Nephron progenitor cell (in vitro differentiated cells): Measurements from ENCODE around the gene FAM151A.
A peak's percentile ranks its signal among the peaks of the same experiment; 100 is the strongest.

ENCODE experiments used
- DNase-seq: peaks from one replicate; pipeline ENCODE4 v3.0.0; 2021
- H3K27ac Mint-ChIP-seq: 2 replicates; pipeline ENCODE4 v1.8.0; 2021; ENCODE audit warnings: mild to moderate bottlenecking, moderate library complexity, mixed read lengths
- H3K27me3 Mint-ChIP-seq: 2 replicates; pipeline ENCODE4 v1.8.0; 2021; ENCODE audit warnings: mild to moderate bottlenecking, low read depth, mixed read lengths; ENCODE audit not compliant: poor library complexity
- H3K36me3 Mint-ChIP-seq: 2 replicates; pipeline ENCODE4 v1.8.0; 2021; ENCODE audit warnings: low read depth, mixed read lengths
- H3K4me1 Mint-ChIP-seq: 2 replicates; pipeline ENCODE4 v1.8.0; 2021; ENCODE audit warnings: mixed read lengths
- H3K4me3 Mint-ChIP-seq: 2 replicates; pipeline ENCODE4 v1.8.0; 2021; ENCODE audit warnings: mild to moderate bottlenecking, moderate library complexity, mixed read lengths
- H3K9me3 Mint-ChIP-seq: 2 replicates; pipeline ENCODE4 v1.8.0; 2021; ENCODE audit warnings: mild to moderate bottlenecking, moderate library complexity, mixed read lengths
- TF ChIP-seq, protein P1 (sequence below): fragments of 200-600 bp; sonication (generic); IDR thresholded peaks from 2 replicates; pipeline ENCODE4 v1.5.0; 2021; ENCODE audit warnings: antibody characterized with exemption

The FAM151A gene

DNA sequence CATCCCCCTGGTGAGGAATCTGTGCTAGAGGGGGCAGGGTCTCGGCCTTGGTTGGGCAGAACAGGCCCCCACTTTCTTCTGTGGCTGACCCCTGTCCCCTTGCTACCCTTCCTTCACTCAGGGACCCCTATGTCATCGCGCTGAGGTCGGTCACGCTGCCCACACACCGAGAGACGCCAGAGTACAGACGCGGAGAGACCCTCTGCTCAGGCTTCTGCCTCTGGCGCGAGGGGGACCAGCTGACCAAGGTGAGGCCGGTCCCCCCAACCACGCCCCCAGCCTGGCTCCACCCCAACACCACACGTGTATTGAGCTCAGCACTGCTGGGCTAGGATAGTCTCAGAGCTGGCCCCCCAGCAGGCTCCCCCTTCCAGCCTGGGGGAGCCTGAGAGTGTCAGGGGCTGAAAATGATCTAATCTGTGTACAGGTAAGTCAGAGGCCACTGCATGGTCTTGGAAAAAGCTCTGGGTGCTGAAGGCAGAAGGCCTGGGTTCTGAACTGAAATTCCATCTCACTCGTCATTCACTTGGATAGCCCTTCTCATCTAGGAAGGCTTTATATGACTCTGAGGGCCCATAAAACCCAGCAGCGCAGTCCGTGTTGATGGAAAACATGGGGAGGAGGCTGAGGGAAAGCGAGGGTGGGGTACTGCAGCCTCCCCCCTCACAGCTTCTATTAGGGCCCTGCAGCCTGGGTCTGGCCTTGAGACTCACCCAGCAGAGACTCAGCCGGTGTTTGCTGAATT, 15.3 kb downstream of the FAM151A start:
- Mint-ChIP-seq H3K36me3 (no peaks in the 10 kb centered on the region), H3K4me3 (no peak overlapping the region), H3K27ac (peak overlapping the region; percentile 43), H3K4me1 (peaks cover 47% of the 10 kb centered on the region), H3K27me3 (no peaks in the 10 kb centered on the region), H3K9me3 (no peaks in the 10 kb centered on the region)
- TF ChIP-seq, protein P1, sequence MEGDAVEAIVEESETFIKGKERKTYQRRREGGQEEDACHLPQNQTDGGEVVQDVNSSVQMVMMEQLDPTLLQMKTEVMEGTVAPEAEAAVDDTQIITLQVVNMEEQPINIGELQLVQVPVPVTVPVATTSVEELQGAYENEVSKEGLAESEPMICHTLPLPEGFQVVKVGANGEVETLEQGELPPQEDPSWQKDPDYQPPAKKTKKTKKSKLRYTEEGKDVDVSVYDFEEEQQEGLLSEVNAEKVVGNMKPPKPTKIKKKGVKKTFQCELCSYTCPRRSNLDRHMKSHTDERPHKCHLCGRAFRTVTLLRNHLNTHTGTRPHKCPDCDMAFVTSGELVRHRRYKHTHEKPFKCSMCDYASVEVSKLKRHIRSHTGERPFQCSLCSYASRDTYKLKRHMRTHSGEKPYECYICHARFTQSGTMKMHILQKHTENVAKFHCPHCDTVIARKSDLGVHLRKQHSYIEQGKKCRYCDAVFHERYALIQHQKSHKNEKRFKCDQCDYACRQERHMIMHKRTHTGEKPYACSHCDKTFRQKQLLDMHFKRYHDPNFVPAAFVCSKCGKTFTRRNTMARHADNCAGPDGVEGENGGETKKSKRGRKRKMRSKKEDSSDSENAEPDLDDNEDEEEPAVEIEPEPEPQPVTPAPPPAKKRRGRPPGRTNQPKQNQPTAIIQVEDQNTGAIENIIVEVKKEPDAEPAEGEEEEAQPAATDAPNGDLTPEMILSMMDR: no peak
- DNase-seq: no peak

DNA sequence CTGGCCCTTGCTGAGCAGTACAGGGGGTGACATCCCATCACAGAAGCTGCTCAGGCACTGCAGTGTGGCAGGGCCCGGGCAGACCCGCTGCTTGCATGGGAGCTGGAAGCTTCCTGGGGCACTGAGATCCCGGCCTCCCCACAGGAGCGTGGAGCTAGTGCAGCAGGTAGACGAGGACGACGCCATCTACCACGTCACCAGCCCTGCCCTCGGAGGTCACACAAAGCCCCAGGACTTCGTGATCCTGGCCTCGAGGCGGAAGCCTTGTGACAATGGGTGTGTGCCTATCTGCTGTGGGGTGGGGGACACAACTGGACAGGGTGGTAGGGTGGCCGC, 16.4 kb downstream of the FAM151A start:
- H3K4me1 Mint-ChIP-seq: peaks cover 57% of the 10 kb centered on the region
- H3K9me3 Mint-ChIP-seq: no peaks in the 10 kb centered on the region
- no peak overlapping the region for H3K4me3 Mint-ChIP-seq
- H3K36me3 Mint-ChIP-seq: no peaks in the 10 kb centered on the region
- DNase-seq: no peak
- H3K27me3 Mint-ChIP-seq: no peaks in the 10 kb centered on the region
- TF ChIP-seq, protein P1: no peak
- H3K27ac Mint-ChIP-seq: no peak overlapping the region

GRCh38 chr1:54606096-54606989, 17.0 kb downstream of the FAM151A start:
- Mint-ChIP-seq H3K27ac (no peak overlapping the region), H3K4me3 (no peak overlapping the region), H3K27me3 (no peaks in the 10 kb centered on the region), H3K36me3 (no peaks in the 10 kb centered on the region), H3K4me1 (peaks cover 63% of the 10 kb centered on the region), H3K9me3 (no peaks in the 10 kb centered on the region)
- DNase-seq: no peak
- TF ChIP-seq, protein P1: no peak

DNA sequence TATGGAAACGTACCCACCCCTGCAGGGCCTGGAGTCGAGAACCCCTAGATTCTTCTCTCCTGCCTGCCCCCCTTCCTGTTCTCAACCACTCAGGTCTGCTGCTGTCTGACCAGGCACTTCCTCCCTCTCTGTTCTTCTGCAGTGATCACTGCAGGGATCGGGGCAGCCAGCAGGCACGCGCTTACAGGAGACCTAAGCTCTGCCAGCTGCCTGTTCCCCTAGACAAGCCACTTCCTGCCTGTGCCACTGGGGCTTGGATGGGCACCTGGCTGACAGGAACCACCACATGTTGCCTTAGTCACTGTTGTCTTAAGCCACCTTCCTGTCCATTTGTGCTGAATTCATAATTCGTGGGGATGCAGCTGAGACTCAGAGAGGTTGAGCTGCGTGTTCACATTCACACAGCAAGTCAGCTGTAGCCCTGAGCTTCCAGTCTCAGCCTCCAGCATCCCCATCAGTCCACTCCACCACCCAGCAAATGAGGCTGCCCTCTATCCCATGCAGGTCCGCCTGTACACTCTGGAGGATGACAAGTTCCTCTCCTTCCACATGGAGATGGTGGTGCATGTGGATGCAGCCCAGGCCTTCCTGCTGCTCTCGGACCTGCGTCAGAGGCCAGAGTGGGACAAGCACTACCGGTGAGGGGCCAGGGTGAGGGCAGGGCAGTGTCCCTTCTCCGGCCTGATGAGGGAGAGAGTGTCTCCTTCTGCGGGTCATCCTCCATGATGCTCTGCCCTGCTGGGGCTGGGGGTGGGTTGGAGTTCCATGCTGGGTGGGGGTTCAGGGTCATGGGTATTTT, 18.6 kb downstream of the FAM151A start:
- no peak for DNase-seq
- H3K4me3 Mint-ChIP-seq: no peak overlapping the region
- TF ChIP-seq, protein P1: no peak
- H3K36me3 Mint-ChIP-seq: no peaks in the 10 kb centered on the region
- H3K4me1 Mint-ChIP-seq: peaks cover 76% of the 10 kb centered on the region
- peaks cover 4% of the 10 kb centered on the region for H3K27me3 Mint-ChIP-seq
- no peaks in the 10 kb centered on the region for H3K9me3 Mint-ChIP-seq
- H3K27ac Mint-ChIP-seq: no peak overlapping the region

DNA sequence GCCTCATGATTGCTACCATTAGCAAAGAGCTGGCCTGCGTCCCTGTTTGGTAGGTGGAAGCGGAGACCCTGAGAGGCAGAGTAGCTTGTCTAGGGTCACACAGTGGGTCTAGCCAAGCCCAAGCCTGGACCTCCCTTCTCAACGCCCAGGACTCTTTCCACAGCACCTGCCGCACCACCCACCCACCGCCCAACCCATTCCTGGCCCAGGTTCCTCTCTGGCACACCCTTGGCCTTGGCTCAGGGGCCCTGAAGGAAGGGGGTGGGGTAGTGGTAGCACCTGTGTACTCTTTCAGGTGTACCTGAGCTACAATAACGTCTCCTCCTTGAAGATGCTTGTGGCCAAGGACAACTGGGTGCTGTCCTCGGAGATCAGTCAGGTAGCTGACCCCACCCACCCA, 19.3 kb downstream of the FAM151A start:
- no peak for DNase-seq
- peaks cover 4% of the 10 kb centered on the region for H3K27me3 Mint-ChIP-seq
- no peak overlapping the region for H3K27ac Mint-ChIP-seq
- no peak overlapping the region for H3K4me3 Mint-ChIP-seq
- peaks cover 76% of the 10 kb centered on the region for H3K4me1 Mint-ChIP-seq
- no peaks in the 10 kb centered on the region for H3K36me3 Mint-ChIP-seq
- TF ChIP-seq, protein P1: no peak
- no peaks in the 10 kb centered on the region for H3K9me3 Mint-ChIP-seq
